Muscle layer of duodenum (tissue), 2 donors: ENCODE results near the gene SOBP.

Source experiments
- H3K27ac ChIP-seq: one replicate; pipeline ENCODE4 v1.7.0; 2013; ENCODE audit warnings: mild to moderate bottlenecking, low read length
- H3K27me3 ChIP-seq: one replicate; pipeline ENCODE4 v1.7.0; 2013; ENCODE audit warnings: low read depth, mild to moderate bottlenecking, control low read depth, low read length
- H3K36me3 ChIP-seq, 2 donors: one replicate each; pipeline ENCODE4 v1.7.0; 2013; ENCODE audit warnings: low read length in 2 of 2, control low read depth in 1 of 2, mild to moderate bottlenecking in 1 of 2; ENCODE audit not compliant: insufficient read depth in 2 of 2, control insufficient read depth in 1 of 2
- H3K4me1 ChIP-seq, 2 donors: one replicate each; pipeline ENCODE4 v1.7.0; 2013; ENCODE audit warnings: low read length in 2 of 2, mild to moderate bottlenecking in 2 of 2, control low read depth in 1 of 2, moderate library complexity in 1 of 2; ENCODE audit not compliant: insufficient read depth in 2 of 2, control insufficient read depth in 1 of 2
- H3K4me3 ChIP-seq, 2 donors: one replicate each; pipeline ENCODE4 v1.7.0; 2013; ENCODE audit warnings: low read length in 2 of 2, low read depth in 1 of 2, mild to moderate bottlenecking in 1 of 2
- H3K9me3 ChIP-seq, 2 donors: one replicate each; pipeline ENCODE4 v1.7.0; 2013; ENCODE audit warnings: low read length in 2 of 2, control low read depth in 1 of 2, mild to moderate bottlenecking in 1 of 2; ENCODE audit not compliant: control insufficient read depth in 1 of 2
- donor health status: healthy.

SOBP gene, protein sequence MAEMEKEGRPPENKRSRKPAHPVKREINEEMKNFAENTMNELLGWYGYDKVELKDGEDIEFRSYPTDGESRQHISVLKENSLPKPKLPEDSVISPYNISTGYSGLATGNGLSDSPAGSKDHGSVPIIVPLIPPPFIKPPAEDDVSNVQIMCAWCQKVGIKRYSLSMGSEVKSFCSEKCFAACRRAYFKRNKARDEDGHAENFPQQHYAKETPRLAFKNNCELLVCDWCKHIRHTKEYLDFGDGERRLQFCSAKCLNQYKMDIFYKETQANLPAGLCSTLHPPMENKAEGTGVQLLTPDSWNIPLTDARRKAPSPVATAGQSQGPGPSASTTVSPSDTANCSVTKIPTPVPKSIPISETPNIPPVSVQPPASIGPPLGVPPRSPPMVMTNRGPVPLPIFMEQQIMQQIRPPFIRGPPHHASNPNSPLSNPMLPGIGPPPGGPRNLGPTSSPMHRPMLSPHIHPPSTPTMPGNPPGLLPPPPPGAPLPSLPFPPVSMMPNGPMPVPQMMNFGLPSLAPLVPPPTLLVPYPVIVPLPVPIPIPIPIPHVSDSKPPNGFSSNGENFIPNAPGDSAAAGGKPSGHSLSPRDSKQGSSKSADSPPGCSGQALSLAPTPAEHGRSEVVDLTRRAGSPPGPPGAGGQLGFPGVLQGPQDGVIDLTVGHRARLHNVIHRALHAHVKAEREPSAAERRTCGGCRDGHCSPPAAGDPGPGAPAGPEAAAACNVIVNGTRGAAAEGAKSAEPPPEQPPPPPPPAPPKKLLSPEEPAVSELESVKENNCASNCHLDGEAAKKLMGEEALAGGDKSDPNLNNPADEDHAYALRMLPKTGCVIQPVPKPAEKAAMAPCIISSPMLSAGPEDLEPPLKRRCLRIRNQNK

GRCh38 chr6:107489636-107490565 lies at the start of gene SOBP:
Gene SOBP, plus strand, starts transcription at chr6:107490117. Its CDS starts 500 bp downstream, at chr6:107490617.
- Histone ChIP-seq H3K4me1 (peaks cover 0 to 31% of the 10 kb centered on the region in 2 donors), H3K27me3 (peaks cover 27% of the 10 kb centered on the region), H3K4me3 (peak within 1 kb of the TSS; percentile 82 to 92), H3K9me3 (no peaks in the 10 kb centered on the region), H3K36me3 (no peaks in the 10 kb centered on the region), H3K27ac (peak within 1 kb of the TSS; percentile 63)

GRCh38 chr6:107440936-107441335 lies 49.0 kb upstream of the SOBP start:
- Histone ChIP-seq H3K9me3 (no peaks in the 10 kb centered on the region), H3K4me1 (no peaks in the 10 kb centered on the region), H3K27ac (no peak overlapping the region), H3K4me3 (no peak overlapping the region), H3K36me3 (no peaks in the 10 kb centered on the region), H3K27me3 (no peaks in the 10 kb centered on the region)

DNA sequence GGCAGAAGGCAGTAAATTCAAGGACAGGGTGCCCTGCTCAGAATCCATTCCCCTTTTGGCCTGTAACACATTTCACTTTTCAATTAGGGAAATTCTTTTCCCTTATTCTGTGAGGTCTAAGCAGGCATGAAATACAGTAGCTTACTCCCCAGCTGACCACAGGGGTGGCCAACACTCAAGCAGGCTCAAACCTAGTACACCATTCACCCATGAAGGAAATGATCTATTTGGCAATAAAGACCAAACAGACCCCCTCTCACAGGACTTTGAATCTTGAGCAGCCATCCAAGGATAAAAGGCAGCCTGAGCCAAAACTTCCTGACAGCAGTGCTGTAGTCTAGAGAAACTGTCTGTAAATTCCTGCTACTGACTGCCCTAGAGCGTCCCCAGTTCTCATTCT lies 48.2 kb upstream of the SOBP start:
- no peaks in the 10 kb centered on the region for H3K36me3 ChIP-seq
- H3K27me3 ChIP-seq = no peaks in the 10 kb centered on the region

GRCh38 chr6:107442938-107443607 lies 46.8 kb upstream of the SOBP start:
- H3K9me3 ChIP-seq = peaks cover 0 to 7% of the 10 kb centered on the region in 2 donors
- H3K36me3 ChIP-seq = no peaks in the 10 kb centered on the region
- H3K4me3 ChIP-seq = no peak overlapping the region
- no peak overlapping the region for H3K27ac ChIP-seq
- no peaks in the 10 kb centered on the region for H3K4me1 ChIP-seq
- no peaks in the 10 kb centered on the region for H3K27me3 ChIP-seq

More for the DNA sequence above, 48.2 kb upstream of the SOBP start:
- Histone ChIP-seq H3K27ac (no peak overlapping the region), H3K9me3 (no peaks in the 10 kb centered on the region), H3K4me1 (no peaks in the 10 kb centered on the region), H3K4me3 (no peak overlapping the region)

- H3K4me1 ChIP-seq = no peaks in the 10 kb centered on the region
- H3K27me3 ChIP-seq = no peaks in the 10 kb centered on the region
- H3K36me3 ChIP-seq = no peaks in the 10 kb centered on the region
- no peak overlapping the region for H3K4me3 ChIP-seq
- H3K9me3 ChIP-seq = peaks cover 0 to 7% of the 10 kb centered on the region in 2 donors
- no peak overlapping the region for H3K27ac ChIP-seq
Measured at GRCh38 chr6:107443608-107444267, 46.2 kb upstream of the SOBP start.

GRCh38 chr6:107444277-107444676 lies 45.6 kb upstream of the SOBP start:
- no peaks in the 10 kb centered on the region for H3K4me1 ChIP-seq

GRCh38 chr6:107447663-107448216 lies 42.2 kb upstream of the SOBP start:
- H3K36me3 ChIP-seq = no peaks in the 10 kb centered on the region
- H3K4me3 ChIP-seq = no peak overlapping the region
- H3K27me3 ChIP-seq = no peaks in the 10 kb centered on the region
- no peaks in the 10 kb centered on the region for H3K4me1 ChIP-seq
- no peak overlapping the region for H3K27ac ChIP-seq
- peaks cover 0 to 7% of the 10 kb centered on the region in 2 donors for H3K9me3 ChIP-seq

More at GRCh38 chr6:107444277-107444676, 45.6 kb upstream of the SOBP start:
- Histone ChIP-seq H3K27me3 (no peaks in the 10 kb centered on the region), H3K9me3 (peaks cover 0 to 7% of the 10 kb centered on the region in 2 donors), H3K4me3 (no peak overlapping the region), H3K27ac (no peak overlapping the region), H3K36me3 (no peaks in the 10 kb centered on the region)

DNA sequence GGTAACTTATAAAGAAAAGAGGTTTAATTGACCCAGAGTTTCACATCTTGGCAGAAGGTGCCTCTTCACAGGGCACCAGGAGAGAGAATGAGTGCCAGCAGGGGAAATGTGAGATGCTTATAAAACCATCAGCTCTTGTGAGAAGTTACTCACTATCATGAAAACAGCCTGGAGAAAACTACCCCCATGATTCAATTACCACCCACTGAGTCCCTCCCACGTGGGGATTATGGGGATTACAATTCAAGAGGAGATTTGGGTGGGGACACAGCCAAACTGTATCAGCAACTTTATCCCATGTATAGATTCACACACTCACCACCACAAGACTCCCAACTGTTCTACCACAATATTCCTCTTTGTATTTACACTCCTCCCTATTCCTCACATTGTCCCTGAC lies 41.1 kb upstream of the SOBP start:
- Histone ChIP-seq H3K27ac (no peak overlapping the region), H3K27me3 (no peaks in the 10 kb centered on the region), H3K36me3 (no peaks in the 10 kb centered on the region), H3K4me1 (no peaks in the 10 kb centered on the region), H3K9me3 (peaks cover 0 to 7% of the 10 kb centered on the region in 2 donors), H3K4me3 (no peak overlapping the region)

- H3K4me3 ChIP-seq = peak overlapping the region; percentile 77 to 99
- no peaks in the 10 kb centered on the region for H3K9me3 ChIP-seq
- H3K4me1 ChIP-seq = peaks cover 0 to 15% of the 10 kb centered on the region in 2 donors
- H3K27ac ChIP-seq = peak overlapping the region; percentile 89
- H3K27me3 ChIP-seq = no peaks in the 10 kb centered on the region
- H3K36me3 ChIP-seq = no peaks in the 10 kb centered on the region
Measured at GRCh38 chr6:107458672-107459282, 31.1 kb upstream of the SOBP start.
